CD4-positive, alpha-beta T cell treated with Interleukin-12 subunit alpha and Interleukin-12 subunit beta, for 1 hour (primary cell): ENCODE results near the gene IER2.
A peak's percentile ranks its signal among the peaks of the same experiment; 100 is the strongest.

Source experiments
- DNase-seq: peaks from one replicate; pipeline ENCODE4 v3.0.0-alpha.2; 2020

IER2 gene

DNA sequence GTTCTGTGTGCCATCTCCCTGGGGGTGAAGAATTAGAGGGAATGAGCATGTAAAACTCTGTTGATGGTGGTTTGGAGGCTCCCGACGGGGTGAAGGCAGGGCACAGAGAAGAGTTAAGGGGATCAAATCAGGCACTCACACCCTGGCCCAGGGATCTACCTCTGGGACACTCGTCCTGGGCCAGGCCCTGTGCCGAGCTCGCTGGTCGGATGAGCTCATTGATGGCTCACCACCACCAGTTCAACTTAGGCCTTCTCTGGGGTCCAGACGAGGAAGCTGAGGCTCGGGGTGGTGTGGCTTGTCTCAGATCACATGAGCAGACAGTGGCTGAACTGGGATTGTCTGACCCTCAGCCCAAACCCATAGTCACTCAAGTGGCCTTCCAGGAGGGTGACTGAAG, 30.6 kb upstream of the IER2 start:
- no peak for DNase-seq

DNA sequence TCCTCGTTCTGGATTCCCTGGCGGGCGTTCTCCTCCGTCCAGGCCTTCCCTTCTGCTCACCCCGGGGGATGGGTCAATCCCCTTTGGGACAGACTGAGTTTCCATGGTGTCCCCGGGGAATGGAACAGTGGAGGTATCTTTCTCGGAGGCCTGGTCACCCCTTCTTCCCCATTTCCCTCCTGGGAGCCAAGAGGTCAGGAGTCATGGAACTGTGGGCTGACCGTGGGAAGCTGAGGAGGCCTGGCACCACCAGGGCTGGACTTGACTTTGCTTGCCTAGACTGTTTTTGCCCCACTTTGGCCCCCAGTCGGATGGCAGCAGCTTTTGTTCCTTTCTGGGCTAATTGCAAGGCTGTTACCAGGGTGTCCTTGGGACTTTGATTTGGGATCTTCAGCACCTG, 30.2 kb upstream of the IER2 start:
- no peak for DNase-seq

DNA sequence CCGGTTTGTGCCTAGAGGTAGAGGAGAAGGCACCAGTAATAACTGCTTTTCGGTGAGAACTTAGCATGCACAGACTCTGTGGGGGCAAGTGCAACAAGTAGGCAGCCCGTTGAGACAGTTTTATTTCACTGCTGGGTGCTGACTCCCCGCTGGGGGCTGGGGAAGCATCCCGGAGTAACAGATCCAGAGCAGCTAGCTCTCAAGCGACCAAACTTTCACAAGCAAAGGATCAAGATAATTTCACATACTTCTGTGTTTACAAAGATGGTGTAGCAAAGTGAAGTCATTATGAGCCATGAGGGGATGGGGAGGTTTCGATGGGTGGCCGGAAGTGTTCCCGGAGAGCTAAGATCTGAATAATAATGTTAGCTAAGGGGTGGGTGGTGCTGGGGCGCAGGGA, 29.4 kb upstream of the IER2 start:
- no peak for DNase-seq

DNA sequence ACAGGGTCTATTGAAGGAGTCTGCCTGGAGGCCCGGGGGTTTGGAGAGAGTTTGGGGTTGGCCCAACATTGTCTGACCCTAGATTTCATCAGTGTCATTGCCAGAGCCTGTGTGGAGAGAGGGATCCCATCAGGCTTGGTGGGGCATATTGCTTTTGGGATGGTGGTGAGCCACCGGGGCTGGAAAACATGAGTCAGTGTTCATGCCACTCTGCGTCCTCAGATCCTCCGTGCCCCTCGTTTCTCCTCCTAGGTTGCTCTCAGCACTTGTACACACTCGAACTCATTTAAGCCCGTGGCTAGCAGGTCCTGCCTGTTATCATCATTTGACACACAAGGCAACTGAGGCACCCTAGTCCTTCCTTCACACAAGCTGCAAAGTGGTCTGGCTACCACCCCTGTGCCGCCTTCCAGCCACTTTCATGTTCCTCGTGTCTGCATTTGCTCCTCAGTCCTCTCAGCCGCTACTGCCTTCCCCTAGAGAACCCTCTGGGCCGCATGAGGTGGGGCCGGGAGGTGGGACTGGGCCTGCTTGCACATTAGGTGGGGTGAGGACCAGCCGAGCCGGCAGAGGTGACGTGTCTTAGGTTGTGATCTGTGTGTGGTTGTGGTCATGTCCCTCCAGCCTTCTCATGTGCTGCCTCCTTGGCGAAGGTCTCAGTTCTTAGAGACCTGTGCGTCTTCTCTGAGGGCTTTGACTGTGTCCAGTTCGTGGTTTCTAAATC, 28.5 kb upstream of the IER2 start:
- no peak for DNase-seq

DNA sequence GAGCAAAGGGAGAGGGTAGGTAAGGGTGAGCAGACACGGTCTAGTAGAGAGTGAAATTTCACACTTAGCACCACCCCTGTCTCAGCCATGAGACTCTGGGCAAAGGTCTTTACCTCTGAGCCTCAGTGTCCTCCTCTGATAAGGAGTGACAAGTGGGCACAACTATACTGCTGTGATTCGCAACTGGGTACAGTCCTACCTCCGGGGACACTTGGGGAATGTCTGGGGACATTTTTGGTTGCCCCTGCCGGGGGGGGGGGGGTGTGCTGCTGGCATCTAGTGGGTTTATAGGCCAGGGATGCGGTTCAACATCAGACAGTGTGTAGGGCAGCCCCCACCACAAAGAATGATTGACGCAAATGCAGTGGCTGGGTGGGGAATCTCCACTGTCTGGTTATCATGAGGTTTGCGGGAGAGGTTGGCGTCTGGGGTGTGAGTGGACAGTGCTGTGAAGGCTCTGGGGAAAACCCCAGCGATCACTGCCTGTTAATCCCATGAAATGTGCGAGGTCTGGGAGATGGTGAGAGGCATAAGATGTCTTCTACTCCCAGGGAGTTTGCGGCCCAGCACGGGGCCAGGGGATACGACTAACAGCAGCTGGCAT, 27.8 kb upstream of the IER2 start:
- no peak for DNase-seq

DNA sequence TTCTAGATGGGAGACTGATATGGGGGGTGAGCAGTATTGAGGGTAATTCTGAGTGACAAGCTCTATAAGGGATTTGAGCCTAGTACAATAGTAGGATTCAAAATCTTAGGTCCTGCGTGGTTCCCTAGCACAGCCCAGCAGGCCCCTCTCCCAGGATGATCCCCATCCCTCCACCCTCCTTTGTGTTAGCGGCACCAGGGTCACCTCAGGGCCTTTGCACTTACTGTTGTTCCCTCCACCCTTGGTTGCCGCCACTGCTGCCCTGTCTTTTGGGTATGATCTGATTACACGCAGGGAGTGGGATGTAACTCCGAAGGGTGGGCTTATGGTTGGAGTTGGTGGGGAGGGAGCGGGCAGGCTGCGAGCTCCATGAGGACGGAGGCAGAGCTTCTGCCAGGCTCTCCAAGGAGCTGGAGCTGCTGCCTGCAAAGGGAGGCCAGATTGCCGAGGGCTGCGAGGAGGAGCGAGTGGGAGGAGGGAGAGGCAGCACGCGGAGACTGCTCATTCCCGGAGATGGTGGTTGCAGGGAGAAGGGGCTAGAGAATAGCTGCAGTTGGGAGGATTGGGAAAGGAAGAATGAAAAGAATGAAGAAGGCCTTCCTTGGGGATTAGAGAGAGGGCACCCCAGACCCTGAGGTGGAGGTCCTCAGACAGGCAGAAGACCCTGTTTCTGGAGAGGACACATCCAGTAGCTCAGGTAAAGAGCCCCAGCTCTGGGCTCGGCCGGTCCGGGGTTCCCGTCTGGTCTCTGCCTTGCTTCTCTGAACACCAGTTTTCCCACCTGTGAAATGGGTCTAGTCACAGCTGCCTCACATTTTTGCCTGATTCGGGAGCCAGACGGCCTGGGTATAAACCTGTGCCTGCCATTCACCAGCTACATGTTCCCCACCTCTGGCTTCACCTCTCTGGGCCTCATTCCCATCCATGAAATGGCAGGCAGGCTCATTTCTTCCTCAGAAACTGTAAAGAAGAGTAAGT, 26.9 kb upstream of the IER2 start:
- DNase-seq, result no peak

DNA sequence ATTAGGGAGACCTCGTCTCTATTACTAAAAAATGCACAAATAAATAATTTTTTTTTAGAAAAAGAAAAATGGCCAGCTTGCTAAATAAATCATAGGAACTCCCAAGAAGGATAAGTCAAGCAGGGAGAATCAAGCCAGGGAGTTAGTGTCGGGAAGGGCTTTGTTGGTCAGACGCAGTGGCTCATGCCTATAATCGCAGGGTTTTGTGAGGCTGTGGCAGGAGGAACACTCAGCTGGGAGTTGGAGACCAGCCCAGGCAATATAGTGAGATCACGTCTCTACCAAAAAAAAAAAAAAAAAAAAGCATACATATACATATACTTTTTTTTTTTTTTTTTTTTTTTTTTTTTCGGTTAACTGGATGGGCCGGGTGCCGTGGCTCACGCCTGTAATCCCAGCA, 23.2 kb upstream of the IER2 start:
- no peak for DNase-seq

DNA sequence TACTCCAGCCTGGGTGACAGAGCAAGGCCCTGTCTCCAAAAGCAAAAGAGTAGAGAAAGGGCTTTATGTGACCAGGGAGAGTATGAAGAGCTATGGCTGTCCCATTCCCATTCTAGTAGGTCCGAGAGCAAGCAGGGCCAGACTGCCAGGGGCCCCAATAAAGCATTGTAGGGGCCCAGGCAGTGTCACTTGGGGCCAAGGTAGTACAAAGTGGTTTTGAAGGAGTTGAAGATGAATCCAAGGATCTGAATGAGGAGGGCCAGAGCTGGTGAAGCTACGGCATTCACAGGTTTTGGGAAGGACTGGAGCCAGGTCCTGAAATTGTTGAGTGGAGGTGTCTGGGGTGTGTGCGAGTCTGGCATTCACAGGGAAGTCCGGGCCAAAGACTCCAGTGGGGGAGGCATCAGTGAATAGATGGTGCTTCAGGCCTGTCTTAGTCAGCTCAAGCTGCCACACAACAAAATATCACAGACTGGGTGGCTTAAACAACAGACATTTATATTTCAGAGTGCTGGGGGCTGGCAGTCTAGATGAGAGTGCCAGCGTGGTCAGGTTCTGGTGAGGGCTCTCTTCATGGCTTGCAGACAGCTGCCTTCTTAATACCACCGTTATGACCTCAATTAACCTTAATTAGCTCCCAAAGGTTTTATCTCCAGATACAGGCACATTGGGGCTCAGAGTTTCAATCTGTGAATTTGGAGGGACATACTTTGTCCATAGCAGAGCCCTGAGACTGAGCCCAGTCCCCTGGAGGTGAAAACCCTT, 22.2 kb upstream of the IER2 start:
- no peak for DNase-seq

DNA sequence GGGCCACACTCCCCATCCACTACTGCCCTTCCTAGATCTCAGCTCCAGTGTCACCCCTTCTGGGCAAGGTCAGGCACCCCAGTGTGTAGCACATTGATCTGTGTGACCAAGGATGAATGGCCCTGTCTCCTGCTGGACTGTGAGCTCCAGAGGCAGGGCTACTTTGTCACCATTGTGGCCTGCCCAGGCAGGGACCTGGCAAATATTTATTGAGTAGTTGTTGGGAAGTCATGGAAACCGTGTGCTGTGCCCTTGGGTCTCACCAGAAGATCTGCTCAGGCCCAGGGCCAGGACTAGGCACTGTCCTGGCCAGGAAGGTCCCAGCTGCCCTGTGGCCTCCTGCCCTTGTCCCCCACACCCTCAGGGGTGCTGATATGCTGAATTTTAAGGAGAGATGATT, 21.6 kb upstream of the IER2 start:
- DNase-seq, result no peak

DNA sequence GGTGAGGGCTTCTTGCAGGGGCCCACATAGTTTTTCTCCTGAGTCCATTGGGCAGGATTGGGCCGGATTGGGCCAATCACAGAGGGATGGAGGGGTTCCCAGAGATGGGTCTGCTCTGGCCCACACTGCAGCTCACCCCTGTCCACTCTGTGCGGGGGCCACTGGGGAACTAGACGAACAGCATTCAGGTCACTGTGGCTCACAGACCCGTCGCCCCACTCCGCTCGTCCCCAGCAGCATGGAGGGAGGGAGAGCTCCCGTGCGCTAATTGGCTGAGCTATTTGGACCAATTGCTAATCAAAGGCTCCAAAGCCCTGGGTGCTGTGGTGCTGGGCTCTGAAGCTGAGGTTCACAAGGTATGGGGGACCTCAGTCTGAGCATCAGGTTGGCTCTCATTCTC, 20.8 kb upstream of the IER2 start:
- DNase-seq, result no peak

DNA sequence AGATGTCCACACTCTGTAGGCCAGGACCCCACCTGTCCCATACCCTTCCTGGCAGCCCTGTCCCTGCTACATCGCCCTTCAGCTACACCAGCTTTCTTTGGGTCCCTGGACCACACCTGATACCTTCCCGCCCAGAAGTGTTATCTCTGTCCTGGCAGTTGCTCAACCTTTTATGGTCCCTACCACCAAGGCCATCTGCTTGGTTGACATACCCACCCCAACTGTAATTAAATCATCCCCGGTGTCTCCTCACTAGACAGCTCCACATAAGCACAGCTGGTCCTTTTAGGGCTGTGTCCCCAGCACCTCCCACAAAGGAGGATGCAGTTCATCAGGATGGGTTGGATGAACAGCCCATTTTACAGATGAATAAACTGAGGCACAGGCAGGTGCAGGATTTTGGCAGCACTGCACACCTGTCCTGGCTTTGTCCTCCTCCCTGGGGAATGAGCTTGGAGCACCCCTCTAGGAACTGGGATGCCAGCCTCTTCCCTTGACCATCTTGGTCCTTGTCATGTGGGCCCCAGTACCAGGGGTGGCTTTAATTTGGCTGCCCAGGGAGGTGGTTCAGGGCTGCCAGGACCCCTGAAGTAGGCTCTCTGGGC, 19.2 kb upstream of the IER2 start:
- DNase-seq, result no peak

DNA sequence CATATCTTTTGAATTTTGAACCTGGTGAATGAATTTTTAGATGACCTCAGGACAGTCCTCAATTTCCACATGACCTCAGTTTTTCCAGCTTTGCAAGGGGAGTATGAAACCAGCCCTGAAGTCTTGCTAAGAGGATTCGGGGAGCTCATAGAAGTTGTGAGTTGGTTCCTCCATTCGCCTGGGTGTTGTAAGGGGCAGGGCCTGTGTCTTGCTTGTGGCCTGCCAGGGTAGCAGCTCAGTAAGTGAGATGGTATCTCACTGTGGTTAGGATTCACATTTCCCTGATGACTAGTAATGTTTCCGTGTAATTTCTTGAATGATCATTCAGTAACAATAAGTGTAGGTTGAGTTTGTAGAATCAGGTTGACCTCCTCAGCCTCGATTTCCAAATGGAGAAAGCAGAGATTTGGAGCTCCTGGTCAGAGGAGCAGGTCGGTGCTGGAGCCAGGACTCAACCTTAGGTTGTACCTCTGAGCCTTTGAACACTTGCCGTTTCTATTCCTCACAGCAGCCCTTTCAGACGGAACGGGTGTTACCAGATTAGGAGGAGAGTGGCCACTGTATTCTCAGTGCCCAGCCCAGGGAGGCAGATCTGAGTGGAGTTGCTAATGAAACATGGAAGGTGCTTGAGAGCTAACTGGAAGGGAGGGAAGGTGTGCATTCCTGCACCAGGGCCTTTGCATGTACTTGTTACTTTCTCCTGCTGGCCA, 17.6 kb upstream of the IER2 start:
- peak; percentile 55 for DNase-seq

DNA sequence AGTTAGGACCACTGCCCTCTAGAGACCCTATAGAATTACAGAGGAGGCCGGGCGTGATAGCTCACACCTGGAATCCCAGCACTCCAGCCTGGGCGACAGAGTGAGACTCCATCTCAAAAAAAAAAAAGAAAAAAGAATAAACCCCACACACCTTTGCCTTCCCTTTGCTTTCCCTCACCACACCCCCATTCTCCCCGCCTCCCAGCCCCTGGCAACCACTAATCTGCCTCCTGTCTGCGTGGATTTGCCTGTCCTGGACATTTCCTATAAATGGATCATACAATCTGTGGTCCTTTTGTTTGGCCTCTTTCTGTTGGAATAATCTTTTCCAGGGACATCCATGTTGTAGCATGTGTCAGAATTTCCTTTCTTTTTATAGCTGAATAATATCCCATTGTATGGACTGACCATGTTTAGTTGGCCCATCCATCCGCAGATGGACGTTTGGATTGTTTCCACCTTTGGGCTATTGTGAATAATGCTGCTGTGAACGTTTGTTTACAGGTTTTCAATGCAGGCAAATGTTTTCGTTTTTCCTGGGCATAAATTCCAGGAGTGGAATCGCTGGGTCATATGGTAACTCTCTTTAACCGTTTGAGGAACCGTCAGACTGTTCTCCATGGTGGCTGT, 16.9 kb upstream of the IER2 start:
- DNase-seq, result no peak

DNA sequence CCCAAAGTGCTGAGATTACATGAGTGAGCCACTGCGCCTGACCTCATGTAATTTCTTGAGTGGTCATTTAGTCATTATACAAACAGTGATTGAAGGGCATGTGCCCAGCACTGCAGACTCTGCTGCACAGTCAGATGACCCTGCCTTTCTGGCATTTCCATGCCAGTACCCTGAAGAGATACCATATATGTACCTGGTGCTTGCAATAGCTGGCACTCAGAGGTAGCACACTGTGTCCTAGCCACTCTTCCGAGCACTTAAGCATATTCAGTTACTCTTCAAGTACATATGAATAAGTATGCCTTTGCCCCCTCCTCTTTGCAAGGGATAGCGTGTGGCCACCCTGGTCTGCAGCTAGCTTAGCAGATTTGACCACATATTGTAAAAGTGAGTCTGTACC, 15.6 kb upstream of the IER2 start:
- no peak for DNase-seq

DNA sequence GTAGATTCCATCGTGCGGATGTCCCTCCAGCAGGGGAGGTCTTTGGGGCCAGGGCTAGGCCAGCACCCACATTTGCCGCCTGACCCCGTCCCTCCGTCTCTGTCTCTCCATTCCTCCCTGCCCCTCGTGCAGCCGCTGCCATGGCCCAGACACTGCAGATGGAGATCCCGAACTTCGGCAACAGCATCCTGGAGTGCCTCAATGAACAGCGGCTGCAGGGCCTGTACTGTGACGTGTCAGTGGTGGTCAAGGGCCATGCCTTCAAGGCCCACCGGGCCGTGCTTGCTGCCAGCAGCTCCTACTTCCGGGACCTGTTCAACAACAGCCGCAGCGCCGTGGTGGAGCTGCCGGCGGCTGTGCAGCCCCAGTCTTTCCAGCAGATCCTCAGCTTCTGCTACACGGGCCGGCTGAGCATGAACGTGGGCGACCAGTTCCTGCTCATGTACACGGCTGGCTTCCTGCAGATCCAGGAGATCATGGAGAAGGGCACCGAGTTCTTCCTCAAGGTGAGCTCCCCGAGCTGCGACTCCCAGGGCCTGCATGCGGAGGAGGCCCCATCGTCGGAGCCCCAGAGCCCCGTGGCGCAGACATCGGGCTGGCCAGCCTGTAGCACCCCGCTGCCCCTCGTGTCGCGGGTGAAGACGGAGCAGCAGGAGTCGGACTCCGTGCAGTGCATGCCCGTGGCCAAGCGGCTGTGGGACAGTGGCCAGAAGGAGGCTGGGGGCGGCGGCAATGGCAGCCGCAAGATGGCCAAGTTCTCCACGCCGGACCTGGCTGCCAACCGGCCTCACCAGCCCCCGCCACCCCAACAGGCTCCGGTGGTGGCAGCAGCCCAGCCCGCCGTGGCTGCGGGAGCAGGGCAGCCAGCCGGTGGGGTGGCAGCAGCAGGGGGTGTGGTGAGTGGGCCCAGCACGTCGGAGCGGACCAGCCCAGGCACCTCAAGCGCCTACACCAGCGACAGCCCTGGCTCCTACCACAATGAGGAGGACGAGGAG, 14.8 kb upstream of the IER2 start:
- no peak for DNase-seq

DNA sequence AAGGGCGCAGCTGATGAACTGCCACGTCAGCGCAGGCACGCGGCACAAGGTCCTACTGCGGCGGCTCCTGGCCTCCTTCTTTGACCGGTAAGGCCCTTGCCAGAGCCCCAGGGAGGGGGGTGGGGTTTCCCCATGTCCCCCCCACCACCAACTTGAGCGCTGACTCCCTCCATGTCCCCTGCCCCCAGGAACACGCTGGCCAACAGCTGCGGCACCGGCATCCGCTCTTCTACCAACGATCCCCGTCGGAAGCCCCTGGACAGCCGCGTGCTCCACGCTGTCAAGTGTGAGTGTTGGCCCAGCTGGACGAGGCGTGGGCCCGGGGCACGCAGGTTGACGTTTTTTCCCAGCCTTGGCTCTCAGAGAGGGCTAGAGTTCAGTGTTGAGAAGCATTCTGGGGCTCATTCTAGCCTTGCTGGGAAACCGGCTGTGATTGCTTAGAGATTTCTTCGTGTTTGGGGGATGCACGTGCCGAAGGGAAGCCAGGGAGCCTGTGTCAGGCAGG, 12.9 kb upstream of the IER2 start:
- DNase-seq, result no peak

DNA sequence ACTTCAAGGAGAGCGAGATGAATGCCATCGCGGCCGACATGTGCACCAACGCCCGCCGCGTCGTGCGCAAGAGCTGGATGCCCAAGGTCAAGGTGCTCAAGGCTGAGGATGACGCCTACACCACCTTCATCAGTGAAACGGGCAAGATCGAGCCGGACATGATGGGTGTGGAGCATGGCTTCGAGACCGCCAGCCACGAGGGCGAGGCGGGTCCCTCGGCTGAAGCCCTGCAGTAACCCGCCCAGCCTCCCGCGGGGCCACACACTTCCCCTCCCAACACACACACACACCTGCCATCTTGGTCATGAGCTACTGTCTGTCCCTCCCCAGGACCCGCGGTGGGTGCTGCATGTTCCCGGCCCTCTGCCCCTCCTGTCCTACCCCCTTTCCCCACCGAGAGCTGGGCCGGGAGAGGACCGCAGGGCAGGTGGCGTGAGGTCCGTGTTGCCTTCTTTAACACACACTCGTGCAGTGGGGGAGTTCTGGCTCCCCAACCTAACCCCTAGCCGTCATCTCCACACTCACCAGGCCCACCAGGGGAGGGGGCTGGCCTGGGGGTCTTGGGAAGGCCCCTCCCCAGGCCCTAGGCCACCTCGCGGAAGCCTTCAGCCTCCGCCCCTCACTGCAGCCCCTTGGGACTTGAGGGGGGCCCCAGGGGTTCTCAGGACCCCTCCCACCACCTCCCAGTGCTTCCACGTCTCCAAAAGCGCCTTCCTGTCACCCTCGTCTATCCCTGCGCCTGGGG, 11.9 kb upstream of the IER2 start:
- no peak for DNase-seq

DNA sequence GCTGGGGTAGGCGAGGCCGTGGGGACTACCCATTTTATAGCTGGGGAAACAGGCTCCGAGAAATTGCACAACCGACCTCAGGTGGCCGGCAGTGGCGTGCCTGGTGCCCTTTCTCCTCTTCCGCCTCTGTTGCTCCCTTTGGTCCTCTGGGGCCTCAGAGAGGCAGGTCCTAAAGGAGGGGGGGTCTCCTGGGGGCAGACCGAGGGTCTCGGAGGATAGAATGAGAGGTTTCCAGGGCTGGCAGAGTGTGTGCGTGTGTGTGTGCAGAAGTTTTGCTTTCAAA, 11.4 kb upstream of the IER2 start:
- DNase-seq, result no peak

DNA sequence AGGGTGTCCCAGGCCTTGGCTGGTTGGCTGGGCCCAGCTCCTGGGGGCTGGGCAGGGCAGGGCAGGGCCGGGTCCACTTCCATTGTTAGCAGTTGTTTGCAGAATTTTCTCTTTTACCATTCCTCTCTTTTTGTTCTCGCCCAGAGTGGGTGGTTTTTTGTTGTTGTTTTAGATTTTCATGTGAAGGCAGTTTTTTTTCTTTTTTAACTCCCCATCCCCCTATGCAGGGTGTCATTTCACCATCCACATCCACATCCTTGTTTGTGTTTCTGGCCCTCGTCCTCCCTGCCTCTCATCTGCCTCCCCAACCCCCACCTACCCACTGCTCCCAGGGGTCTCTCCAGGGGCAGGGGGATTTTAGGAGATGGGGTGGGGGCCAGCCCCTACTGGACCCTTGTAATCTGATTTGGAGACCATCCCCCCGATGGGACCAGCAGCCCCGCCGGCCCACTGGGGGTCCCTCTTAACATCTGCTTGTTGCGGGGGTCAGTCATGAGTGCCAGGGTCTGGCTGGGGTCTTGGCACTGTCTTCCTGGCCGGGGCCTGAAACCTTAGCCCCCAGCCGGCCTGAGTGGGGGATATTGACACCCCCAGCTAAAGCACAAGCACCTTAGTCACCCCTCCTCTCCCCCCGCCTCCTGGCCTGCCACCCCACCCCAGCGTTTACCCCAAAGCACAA, 10.4 kb upstream of the IER2 start:
- DNase-seq, result no peak
